Measurements from ENCODE around the gene NBPF4. TPM values are rescaled to one million over a fixed set of nuclear protein-coding genes. Genes with fewer than 3 reads are reported as not detected.
"Not testable (repeated sequence)": the region's sequence is repeated elsewhere in the genome, so short reads cannot be mapped to it uniquely, and the experiment has no call there.

Gene NBPF4
- polyA plus RNA-seq (2012; ENCODE audit: insufficient read depth, insufficient read length, low read depth): not detected

GRCh38 chr1:108243976-108244375 lies at the start of gene NBPF4:
Gene NBPF4 (minus strand): TSS chr1:108244076. CDS start chr1:108243761, 315 bp downstream.
- H3K36me3 ChIP-seq; H3K9me3 ChIP-seq; DNase-seq; H3K4me3 ChIP-seq (ENCODE audit: low read depth, low read length); H3K4me1 ChIP-seq; H3K27me3 ChIP-seq: not testable (repeated sequence)

GRCh38 chr1:108282528-108283257 lies 38.8 kb upstream of the NBPF4 start:
- not testable (repeated sequence) for DNase-seq; H3K9me3 ChIP-seq; H3K4me1 ChIP-seq; H3K4me3 ChIP-seq (ENCODE audit: low read depth, low read length); H3K27me3 ChIP-seq; H3K36me3 ChIP-seq

GRCh38 chr1:108272485-108273327 lies 28.8 kb upstream of the NBPF4 start:
- H3K4me3 ChIP-seq (ENCODE audit: low read depth, low read length); H3K9me3 ChIP-seq; H3K36me3 ChIP-seq; DNase-seq; H3K4me1 ChIP-seq; H3K27me3 ChIP-seq: not testable (repeated sequence)

GRCh38 chr1:108267097-108267496 lies 23.2 kb upstream of the NBPF4 start:
- DNase-seq; H3K4me3 ChIP-seq (ENCODE audit: low read depth, low read length); H3K36me3 ChIP-seq; H3K9me3 ChIP-seq; H3K4me1 ChIP-seq; H3K27me3 ChIP-seq: not testable (repeated sequence)

- not testable (repeated sequence) for H3K4me1 ChIP-seq; H3K36me3 ChIP-seq; H3K9me3 ChIP-seq; H3K27me3 ChIP-seq; DNase-seq; H3K4me3 ChIP-seq (ENCODE audit: low read depth, low read length)
Observed at GRCh38 chr1:108261967-108262366, 18.1 kb upstream of the NBPF4 start.

- not testable (repeated sequence) for H3K27me3 ChIP-seq; H3K4me1 ChIP-seq; H3K4me3 ChIP-seq (ENCODE audit: low read depth, low read length); H3K9me3 ChIP-seq; H3K36me3 ChIP-seq; DNase-seq
Observed at GRCh38 chr1:108261519-108261918, 17.6 kb upstream of the NBPF4 start.

- H3K9me3 ChIP-seq; H3K36me3 ChIP-seq; DNase-seq; H3K27me3 ChIP-seq; H3K4me3 ChIP-seq (ENCODE audit: low read depth, low read length); H3K4me1 ChIP-seq: not testable (repeated sequence)
Observed at GRCh38 chr1:108260578-108261259, 16.8 kb upstream of the NBPF4 start.

- H3K9me3 ChIP-seq; H3K27me3 ChIP-seq; H3K36me3 ChIP-seq; H3K4me1 ChIP-seq; DNase-seq; H3K4me3 ChIP-seq (ENCODE audit: low read depth, low read length): not testable (repeated sequence)
Observed at GRCh38 chr1:108255426-108255825, 11.6 kb upstream of the NBPF4 start.

- not testable (repeated sequence) for H3K27me3 ChIP-seq; H3K4me1 ChIP-seq; H3K4me3 ChIP-seq (ENCODE audit: low read depth, low read length); DNase-seq; H3K36me3 ChIP-seq; H3K9me3 ChIP-seq
Observed at GRCh38 chr1:108239426-108239825, 4.5 kb downstream of the NBPF4 start.

GRCh38 chr1:108235308-108235707 lies 8.6 kb downstream of the NBPF4 start:
- H3K4me3 ChIP-seq (ENCODE audit: low read depth, low read length); H3K36me3 ChIP-seq: not testable (repeated sequence)

GRCh38 chr1:108232183-108232582 lies 11.7 kb downstream of the NBPF4 start:
- H3K4me3 ChIP-seq (ENCODE audit: low read depth, low read length); H3K9me3 ChIP-seq; H3K36me3 ChIP-seq: not testable (repeated sequence)

More at GRCh38 chr1:108235308-108235707, 8.6 kb downstream of the NBPF4 start:
- not testable (repeated sequence) for H3K4me1 ChIP-seq, H3K27me3 ChIP-seq, H3K9me3 ChIP-seq, DNase-seq

GRCh38 chr1:108229976-108230375 lies 13.9 kb downstream of the NBPF4 start:
- DNase-seq; H3K4me1 ChIP-seq; H3K4me3 ChIP-seq (ENCODE audit: low read depth, low read length); H3K9me3 ChIP-seq; H3K36me3 ChIP-seq; H3K27me3 ChIP-seq: not testable (repeated sequence)

More at GRCh38 chr1:108232183-108232582, 11.7 kb downstream of the NBPF4 start:
- not testable (repeated sequence) for H3K27me3 ChIP-seq, H3K4me1 ChIP-seq, DNase-seq

GRCh38 chr1:108227772-108228171 lies 16.1 kb downstream of the NBPF4 start:
- H3K9me3 ChIP-seq; H3K36me3 ChIP-seq; H3K4me3 ChIP-seq (ENCODE audit: low read depth, low read length); H3K27me3 ChIP-seq; H3K4me1 ChIP-seq; DNase-seq: not testable (repeated sequence)

GRCh38 chr1:108226855-108227254 lies 17.0 kb downstream of the NBPF4 start:
- H3K4me1 ChIP-seq; DNase-seq; H3K9me3 ChIP-seq; H3K27me3 ChIP-seq; H3K4me3 ChIP-seq (ENCODE audit: low read depth, low read length); H3K36me3 ChIP-seq: not testable (repeated sequence)

GRCh38 chr1:108223226-108223625 lies 20.6 kb downstream of the NBPF4 start:
- H3K36me3 ChIP-seq; H3K27me3 ChIP-seq; H3K4me3 ChIP-seq (ENCODE audit: low read depth, low read length); DNase-seq; H3K9me3 ChIP-seq; H3K4me1 ChIP-seq: not testable (repeated sequence)
